ENCODE measurements around the gene RBMS1. TPM values are rescaled to one million over a fixed set of nuclear protein-coding genes. Genes with fewer than 3 reads are reported as not detected.
A peak's percentile ranks its signal among the peaks of the same experiment; 100 is the strongest.

RBMS1 gene
- total RNA-seq, 2 donors from 2014 or later: 6.3 to 21.1 TPM

- H3K9ac ChIP-seq (ENCODE audit: low read depth in 2 of 2, low read length in 2 of 2): no peak overlapping the region
- no peak overlapping the region for H3K4me3 ChIP-seq
- H3K27ac ChIP-seq: no peak overlapping the region
- no peak for DNase-seq
- TF ChIP-seq, protein P1, sequence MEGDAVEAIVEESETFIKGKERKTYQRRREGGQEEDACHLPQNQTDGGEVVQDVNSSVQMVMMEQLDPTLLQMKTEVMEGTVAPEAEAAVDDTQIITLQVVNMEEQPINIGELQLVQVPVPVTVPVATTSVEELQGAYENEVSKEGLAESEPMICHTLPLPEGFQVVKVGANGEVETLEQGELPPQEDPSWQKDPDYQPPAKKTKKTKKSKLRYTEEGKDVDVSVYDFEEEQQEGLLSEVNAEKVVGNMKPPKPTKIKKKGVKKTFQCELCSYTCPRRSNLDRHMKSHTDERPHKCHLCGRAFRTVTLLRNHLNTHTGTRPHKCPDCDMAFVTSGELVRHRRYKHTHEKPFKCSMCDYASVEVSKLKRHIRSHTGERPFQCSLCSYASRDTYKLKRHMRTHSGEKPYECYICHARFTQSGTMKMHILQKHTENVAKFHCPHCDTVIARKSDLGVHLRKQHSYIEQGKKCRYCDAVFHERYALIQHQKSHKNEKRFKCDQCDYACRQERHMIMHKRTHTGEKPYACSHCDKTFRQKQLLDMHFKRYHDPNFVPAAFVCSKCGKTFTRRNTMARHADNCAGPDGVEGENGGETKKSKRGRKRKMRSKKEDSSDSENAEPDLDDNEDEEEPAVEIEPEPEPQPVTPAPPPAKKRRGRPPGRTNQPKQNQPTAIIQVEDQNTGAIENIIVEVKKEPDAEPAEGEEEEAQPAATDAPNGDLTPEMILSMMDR (IDR thresholded peaks at IDR 0.05): no peak
- no peaks in the 10 kb centered on the region for H3K4me1 ChIP-seq
- no peaks in the 10 kb centered on the region for H3K9me3 ChIP-seq
- intact Hi-C loops (cut with DNase I): no loop called here
- H3K27me3 ChIP-seq: no peaks in the 10 kb centered on the region
- no peaks in the 10 kb centered on the region for H3K36me3 ChIP-seq
Observed at GRCh38 chr2:160394153-160394552, 99.5 kb downstream of the RBMS1 start.

DNA sequence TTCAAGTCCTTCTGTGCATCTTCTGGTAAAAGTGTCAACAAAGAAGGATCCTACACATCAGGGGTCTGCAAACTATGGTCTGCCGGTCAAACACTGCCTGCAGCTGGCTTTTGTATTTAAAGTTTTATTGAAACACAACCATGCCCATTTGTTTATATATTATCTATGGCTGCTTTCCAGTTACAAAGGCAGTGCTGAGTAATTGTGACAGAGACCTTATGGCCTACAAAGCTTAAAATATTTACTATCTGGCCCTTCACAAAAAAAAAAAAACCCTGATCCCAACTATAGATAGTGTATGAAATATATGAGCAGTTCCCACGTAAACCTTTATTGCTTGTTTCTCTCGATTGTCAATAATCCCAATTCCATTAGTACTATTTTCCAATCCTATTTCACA, 101.4 kb downstream of the RBMS1 start:
- TF ChIP-seq, protein P1 (IDR thresholded peaks at IDR 0.05): no peak
- no peaks in the 10 kb centered on the region for H3K4me1 ChIP-seq
- H3K27ac ChIP-seq: no peak overlapping the region
- intact Hi-C loops (cut with DNase I): no loop called here
- no peaks in the 10 kb centered on the region for H3K36me3 ChIP-seq
- no peaks in the 10 kb centered on the region for H3K27me3 ChIP-seq
- H3K9me3 ChIP-seq: no peaks in the 10 kb centered on the region
- DNase-seq: no peak
- H3K9ac ChIP-seq (ENCODE audit: low read depth in 2 of 2, low read length in 2 of 2): no peak overlapping the region
- H3K4me3 ChIP-seq: no peak overlapping the region

- Histone ChIP-seq H3K9ac (ENCODE audit: low read depth in 2 of 2, low read length in 2 of 2) (no peak overlapping the region), H3K27ac (no peak overlapping the region)
Observed at GRCh38 chr2:160390544-160391455, 102.8 kb downstream of the RBMS1 start.

GRCh38 chr2:160389875-160390274, 103.7 kb downstream of the RBMS1 start:
- no peak overlapping the region for H3K9ac ChIP-seq (ENCODE audit: low read depth in 2 of 2, low read length in 2 of 2)
- H3K36me3 ChIP-seq: no peaks in the 10 kb centered on the region
- TF ChIP-seq, protein P1 (IDR thresholded peaks at IDR 0.05): no peak
- no peaks in the 10 kb centered on the region for H3K9me3 ChIP-seq
- H3K4me3 ChIP-seq: no peak overlapping the region
- H3K27ac ChIP-seq: no peak overlapping the region
- intact Hi-C loops (cut with DNase I): no loop called here
- H3K4me1 ChIP-seq: no peaks in the 10 kb centered on the region
- DNase-seq: no peak
- H3K27me3 ChIP-seq: no peaks in the 10 kb centered on the region

More at GRCh38 chr2:160390544-160391455, 102.8 kb downstream of the RBMS1 start:
- Histone ChIP-seq H3K4me3 (no peak overlapping the region), H3K9me3 (no peaks in the 10 kb centered on the region), H3K36me3 (no peaks in the 10 kb centered on the region), H3K27me3 (no peaks in the 10 kb centered on the region), H3K4me1 (no peaks in the 10 kb centered on the region)
- intact Hi-C loops (cut with DNase I): no loop called here
- DNase-seq: no peak
- TF ChIP-seq, protein P1 (IDR thresholded peaks at IDR 0.05): no peak

DNA sequence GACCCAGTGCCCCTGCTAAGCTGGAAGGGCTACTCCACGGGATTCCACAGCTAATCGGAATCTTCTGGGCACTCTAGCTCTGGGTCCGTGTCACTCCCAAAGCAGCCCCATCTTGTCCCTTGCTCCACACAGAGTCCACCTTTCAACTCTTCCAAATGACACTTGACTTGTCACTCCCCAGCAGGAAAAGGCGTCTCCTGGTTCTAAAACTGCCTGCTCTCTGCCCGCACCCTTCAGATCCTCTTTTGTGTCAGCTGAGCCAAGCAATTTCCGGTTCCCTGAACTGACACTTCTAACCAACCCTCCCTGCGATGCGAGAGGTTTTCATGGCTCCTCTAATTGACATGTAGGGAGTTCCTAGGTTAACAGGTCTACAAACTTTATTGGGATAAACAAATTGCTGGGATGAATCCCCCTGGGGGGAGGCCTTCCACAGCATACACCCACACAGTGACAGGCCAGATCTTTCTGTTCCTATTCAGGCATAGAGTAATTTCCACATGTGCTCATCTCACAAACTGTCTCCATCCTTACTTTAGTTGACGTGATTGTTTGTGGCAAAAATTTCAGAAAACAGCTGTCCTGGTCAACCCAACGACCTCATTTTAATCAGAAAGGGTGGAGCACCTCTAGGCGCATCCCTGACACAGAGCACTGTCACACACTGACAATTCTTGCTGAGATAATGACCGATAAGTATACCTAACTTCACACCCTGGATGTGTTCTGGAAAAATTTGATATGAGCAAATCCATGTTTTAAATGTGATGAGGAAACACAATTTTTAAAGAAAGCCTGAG, 104.9 kb downstream of the RBMS1 start:
- H3K9me3 ChIP-seq: no peaks in the 10 kb centered on the region
- H3K27me3 ChIP-seq: no peaks in the 10 kb centered on the region
- TF ChIP-seq, protein P1 (IDR thresholded peaks at IDR 0.05): no peak
- peak; percentile 43 for DNase-seq
- peak overlapping the region in 1 of 2 donors; percentile 38 for H3K9ac ChIP-seq (ENCODE audit: low read depth in 2 of 2, low read length in 2 of 2)
- intact Hi-C loops (cut with DNase I): no loop called here
- H3K36me3 ChIP-seq: no peaks in the 10 kb centered on the region
- H3K4me3 ChIP-seq: no peak overlapping the region
- peak overlapping the region; percentile 43 for H3K27ac ChIP-seq
- no peaks in the 10 kb centered on the region for H3K4me1 ChIP-seq
